GM21390 (cell line): Measurements from ENCODE around the gene MROH9.

Experiments
- ATAC-seq: cut with Tn5 transposase; IDR thresholded peaks from one replicate; pipeline ENCODE4 v1.9.1; 2021; ENCODE audit not compliant: unreplicated experiment

The MROH9 gene

DNA sequence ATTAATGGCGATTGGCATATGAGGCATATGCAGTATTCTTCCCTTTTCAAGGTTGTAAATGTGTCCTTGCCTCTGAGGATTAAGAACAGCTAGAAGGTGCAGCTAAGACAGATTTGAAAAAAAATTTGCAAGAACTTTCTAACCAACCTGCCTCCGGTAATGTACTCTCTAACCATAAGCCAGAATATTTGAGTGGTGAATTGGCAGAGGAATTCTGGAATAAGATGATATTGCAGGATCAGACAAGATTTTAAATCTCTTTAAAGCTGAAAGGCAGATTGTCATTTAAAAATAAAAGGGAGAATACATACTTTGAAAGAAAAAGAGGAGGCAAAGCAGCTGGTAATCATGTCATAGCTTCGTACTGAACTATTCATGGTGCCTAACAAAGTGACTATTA, 29.2 kb downstream of the MROH9 start:
- ATAC-seq: no peak

DNA sequence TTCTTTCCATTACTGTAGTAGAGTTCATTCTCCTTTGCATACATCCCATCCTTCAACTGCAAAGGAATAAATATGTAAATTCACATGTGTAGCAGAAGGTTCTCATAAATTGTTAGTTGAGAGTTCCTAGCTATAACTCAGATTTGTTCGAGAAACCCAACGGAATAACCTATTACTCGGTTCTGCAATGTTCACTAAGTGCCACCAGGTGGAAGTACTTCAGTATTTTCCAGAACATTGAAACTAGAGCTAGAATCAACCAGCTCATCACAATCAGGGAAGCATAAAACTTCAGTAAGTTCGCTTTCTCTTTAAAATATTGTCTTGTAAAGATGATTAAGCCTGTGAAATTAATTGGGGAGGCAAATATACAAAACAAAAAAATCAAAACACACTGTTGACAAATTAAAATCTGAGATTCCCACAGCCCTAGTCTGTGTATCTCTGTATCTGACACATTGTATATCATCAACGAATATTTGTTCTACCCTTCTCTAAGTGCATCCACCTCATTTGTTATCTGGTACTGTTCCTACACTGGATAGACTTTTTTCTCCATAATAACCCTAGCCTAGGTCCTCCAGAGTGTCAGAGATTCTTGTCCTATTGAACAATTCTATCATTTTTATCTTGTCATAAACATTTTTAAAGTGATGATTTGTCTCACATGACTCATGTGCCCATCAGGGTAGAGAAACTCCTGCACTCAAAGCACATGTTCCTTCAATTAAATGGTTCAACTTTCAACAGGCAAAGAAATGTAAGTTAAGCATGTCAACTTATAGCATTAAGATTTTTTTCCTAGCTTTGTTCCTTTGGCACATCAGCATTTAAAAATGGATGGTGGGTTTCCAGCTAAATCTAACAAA, 31.9 kb downstream of the MROH9 start:
- no peak for ATAC-seq

DNA sequence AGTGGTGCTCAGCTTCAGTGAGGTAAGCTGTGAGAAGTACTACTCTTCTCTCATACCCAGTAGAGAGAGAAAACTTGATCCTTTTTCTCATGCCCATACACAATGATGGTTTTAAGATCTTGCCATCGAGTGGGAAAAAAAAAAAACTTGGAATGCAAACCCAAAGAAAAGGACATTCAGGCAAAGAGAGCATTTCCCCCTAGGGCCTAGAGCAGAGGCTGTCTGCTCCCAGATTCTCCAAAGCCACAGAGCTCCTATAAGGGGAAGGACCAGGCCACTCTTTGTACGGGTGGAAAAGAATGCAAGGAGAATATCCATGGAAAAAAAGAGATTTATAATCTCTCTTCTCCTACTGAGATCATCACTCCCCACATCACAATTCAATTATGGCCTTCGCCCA, 34.9 kb downstream of the MROH9 start:
- ATAC-seq: no peak

DNA sequence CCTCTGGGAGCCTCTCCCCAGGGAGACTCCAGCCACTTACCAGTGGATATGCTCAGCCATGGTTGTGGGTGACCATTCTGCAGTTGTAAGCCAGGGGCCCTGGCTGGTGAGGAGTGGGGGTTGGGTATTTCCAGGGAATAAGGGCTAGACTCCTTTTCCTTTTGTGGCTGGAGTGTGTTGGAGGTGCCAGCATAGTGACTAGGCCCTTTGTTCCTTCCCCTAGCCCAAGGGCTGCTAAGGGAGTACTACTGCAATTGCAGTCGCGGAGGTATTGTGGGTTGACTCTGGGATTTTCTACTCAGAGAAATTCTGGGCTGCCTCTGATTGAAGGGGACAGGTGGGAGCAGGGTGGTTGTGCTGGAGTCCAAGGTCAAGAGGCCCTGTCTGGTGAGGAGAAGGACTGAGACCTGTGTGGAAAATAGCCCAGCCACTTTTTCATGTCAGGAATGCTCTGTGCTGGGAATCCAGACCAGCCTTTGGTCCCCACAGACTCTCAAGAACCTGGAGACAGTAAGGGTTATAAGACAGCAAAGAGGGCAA, 43.1 kb downstream of the MROH9 start:
- ATAC-seq: no peak

DNA sequence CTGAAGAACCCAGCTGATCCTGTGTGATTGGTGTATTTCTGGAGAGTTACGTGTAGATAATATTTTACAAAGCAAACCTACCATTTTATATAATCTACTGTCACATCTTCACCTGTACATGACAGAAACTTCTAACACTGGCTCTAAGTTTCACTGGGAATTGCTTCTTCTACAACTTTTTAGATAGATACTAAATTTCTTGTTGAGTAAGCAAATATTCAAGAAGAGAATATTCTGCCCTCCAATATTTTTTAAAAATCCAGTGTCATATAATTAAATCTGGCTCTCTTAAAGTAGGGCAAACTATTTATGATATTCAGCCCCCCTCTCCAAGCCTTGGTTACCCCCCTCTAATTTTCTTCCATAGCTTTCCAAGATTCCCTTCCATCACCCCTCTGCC, 50.1 kb downstream of the MROH9 start:
- no peak for ATAC-seq

DNA sequence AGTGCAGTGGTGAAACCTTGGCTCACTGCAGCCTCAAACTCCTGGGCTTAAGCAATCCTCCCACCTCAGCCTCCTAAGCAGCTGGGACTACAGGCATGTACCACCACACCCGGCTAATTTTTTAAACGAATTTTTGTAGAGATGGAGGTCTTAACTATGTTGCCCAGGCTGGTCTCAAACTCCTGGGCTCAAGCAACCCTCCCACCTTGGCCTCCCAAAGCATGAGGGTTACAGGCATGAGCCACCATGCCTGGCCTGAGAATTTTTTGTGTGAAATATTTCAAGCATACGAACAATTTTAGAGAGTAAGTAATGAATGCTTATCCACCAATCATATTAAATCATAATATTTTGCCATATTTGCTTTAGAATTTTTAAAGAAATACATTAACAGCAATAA, 51.6 kb downstream of the MROH9 start:
- no peak for ATAC-seq

DNA sequence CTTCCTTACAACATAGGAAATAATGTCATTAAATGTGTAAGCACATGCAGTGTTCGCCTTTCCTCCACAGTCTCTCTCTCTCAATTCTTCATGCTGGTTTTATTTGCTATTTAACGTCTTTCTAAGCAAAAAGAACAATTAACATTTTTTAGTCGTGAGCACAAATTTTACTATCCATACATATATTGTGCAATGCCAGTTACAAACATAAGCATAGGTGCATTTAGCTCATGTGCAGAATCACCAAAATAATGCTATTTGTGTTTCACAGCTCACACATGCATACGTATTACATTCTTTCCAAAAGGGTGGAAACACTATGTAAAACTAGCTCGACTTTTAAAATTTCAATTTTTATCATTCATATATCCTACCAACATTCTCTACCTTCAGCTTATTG, 52.1 kb downstream of the MROH9 start:
- ATAC-seq: no peak

DNA sequence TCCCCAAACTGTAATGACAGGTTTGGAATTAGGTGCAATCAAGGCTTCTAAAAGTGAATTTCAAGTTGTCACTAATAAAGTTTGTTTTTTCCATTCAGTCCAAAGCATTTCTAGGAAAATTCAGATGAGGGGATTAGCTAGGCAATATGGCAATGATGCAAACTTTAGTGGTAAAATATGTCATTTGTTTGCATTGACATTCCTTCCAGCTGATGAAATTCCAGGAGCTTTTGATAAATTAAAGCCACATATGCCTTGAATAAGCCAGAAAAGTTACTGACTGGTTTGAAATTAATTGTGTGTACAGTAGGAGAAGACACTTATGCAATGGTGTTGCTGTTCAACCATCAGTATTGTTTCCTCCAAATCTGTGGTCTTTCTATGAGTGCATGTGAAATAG, 57.8 kb downstream of the MROH9 start:
- no peak for ATAC-seq

DNA sequence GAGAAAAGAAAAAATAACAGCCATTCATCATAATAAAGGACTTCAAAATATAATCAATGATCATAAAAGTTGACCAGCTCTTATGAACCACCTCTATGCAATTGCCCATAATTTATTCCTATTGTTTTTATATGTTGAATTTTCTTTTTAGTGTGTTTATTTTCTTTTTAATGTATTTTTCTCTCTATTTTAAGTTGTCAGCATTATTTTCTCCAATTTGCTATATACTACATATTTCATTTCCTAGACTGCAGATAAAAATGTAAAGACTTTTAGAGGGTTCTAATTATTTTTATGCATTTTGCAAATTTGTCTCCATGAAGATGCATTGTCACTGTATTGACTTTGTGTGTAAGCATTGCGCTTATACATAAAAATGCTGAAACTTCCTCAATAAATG, 58.4 kb downstream of the MROH9 start:
- no peak for ATAC-seq

DNA sequence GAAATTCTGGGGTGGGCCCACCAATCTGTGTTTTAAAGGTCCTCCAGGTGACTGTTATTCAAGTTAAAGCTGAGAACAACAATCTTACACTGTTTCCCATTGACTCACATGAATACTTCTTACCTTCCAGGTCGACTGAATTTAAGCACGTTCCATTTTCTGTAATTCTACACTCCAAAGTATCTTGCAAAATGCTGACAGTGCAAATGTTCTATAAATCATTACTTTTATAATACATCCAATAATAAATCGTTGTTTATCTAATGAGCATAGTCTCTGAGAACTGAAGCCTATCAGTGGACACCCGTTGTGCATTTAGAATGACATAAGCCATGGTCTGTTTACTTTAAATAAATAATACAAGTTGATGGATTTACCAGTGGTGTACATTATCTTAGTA, 79.5 kb downstream of the MROH9 start:
- ATAC-seq: no peak

DNA sequence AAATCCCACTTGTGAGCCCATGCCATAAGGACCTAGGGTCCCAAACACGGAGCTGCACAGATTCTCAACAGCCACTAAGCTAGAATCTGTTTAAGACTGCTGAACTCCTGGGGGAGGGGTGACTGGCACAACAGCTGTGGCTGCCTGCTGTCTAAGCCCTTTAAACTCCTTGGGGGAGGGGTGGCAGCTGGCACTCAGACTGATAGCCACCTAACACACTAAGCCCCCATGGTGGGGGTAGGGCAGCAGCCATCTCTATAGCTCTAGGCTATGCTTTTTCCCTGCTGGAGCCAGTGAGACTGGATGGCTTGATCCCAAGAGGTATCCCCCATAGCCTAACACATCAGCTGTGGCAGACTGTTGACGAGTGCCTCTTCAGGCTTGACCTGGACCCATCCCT, 82.1 kb downstream of the MROH9 start:
- no peak for ATAC-seq

DNA sequence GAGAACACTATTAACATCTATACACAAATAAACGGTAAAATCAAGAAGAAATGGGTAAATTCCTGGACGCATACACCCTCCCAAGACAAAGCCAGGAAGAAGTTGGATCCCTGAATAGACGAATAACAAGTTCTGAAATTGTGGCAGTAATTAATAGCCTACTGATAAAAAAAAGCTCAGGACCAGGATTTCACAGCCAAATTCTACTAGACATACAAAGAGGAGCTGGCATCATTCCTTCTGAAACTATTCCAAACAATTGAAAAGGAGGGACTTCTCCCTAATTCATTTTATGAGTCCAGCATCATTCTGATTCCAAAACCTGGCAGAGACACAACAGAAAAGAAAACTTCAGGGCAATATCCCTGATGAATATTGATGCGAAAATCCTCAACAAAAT, 84.6 kb downstream of the MROH9 start:
- no peak for ATAC-seq

DNA sequence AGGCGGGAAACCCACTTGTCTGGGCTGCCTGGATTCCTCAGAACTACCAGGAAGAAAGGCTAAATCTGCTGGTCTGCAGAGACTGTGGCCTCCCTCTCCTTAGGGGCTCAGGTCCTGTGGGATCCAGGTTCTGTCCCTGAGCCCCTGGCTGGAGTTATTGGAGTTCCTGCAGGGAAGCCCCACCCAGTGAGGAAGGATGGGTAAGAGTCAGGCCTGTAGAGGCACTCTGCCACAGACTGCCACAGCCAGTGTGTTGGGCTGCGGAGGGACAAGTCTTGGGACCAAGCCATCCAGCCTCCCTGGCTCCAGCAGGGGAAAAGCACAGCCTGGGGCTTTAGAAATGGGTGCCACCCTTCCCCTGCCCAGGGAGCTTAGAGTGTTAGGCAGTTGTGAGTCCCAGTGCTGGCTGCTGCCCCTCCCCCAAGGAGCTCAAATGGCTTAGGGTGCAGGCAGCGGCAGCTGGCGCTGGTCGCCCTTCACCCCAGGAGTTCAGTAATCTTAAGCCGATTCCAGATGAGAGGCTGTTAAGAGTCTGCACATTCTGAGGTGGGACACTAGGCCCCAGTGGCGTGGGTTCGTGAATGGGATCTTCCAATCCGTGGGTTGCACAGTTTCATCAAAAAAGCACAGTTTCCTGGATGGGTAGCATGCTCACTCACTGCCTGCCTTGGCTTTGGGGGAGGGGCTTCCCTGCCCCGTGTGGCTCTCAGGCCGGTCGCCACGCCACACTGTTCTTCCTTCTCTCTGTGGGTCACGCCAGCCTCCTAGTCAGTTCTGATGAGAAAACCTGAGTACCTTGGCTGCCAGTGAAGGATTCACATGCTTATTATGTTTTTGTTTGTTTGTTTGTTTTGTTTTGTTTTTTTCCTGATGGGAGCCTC, 97.7 kb downstream of the MROH9 start:
- ATAC-seq: no peak

DNA sequence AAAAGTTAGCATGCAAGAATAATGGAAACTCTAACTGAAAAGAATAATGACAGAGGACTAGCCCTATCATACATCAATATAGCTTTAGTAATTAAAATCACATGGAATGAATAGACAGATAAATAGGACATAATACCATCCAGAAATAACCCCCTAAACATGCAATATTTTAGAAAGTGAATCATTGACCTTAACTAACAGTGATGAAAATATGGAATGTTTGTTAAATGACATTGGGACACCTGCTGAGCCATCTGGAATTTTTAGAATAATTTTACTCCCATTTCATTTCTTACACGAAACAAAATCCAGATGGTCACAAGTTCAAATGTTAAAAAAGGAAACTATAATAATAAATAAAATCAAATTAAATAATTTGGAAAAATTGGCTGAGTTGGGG, 102.3 kb downstream of the MROH9 start:
- no peak for ATAC-seq

DNA sequence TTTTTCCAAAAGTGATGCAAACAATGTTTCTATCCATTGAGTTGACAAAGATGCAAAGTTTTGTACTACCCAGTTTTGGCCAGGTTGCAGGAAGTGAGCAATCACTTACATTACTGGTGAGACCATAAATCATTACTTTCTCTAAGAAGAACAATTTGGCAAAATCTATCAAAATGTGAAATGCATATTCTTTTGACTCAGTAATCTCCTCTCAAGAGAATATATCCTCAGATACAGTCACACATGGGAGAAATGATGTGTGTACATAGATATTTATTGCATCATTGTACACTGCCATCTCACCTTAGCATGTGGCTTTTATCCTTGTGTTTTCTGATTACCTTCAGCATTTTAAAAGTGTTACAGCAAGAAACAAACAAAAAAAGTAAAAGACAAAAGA, 103.0 kb downstream of the MROH9 start:
- no peak for ATAC-seq

DNA sequence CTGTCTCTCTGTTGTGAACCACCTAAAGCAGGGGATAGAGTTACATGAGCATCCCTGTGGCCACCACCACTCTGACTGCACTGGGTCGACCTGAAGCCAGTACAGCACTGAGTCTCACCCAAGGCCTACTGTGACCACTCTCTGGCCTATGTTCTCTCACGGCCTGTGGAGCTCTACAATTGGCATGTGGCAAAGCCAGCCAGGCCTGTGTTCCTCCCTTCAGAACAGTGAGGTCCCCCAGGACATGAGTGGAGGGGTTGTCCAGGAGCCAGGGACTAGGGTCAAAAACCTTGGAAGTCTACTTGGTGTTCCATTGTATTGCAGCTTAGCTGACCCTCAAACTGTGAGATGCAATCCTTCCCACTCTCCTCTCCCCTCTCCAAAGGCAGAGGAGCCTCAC, 112.7 kb downstream of the MROH9 start:
- no peak for ATAC-seq

DNA sequence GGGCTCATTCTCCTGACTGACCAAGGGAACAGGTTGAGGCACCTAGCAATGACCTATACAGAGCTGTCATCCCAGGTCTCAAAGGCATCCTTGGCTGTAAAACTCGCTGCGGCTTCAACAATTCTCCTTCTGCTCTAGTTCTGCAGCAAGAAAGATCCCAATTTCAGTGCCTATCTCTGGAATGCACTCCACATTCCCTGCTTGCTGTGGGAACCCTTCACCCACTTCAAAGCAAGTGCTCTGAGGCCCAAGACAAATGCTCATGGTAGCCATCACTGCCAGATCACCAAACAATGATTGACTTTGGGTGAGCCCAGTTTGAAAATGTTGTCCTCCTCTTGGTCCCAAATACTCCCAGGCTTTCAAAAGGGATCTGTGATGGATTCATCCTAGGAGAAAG, 117.6 kb downstream of the MROH9 start:
- no peak for ATAC-seq

DNA sequence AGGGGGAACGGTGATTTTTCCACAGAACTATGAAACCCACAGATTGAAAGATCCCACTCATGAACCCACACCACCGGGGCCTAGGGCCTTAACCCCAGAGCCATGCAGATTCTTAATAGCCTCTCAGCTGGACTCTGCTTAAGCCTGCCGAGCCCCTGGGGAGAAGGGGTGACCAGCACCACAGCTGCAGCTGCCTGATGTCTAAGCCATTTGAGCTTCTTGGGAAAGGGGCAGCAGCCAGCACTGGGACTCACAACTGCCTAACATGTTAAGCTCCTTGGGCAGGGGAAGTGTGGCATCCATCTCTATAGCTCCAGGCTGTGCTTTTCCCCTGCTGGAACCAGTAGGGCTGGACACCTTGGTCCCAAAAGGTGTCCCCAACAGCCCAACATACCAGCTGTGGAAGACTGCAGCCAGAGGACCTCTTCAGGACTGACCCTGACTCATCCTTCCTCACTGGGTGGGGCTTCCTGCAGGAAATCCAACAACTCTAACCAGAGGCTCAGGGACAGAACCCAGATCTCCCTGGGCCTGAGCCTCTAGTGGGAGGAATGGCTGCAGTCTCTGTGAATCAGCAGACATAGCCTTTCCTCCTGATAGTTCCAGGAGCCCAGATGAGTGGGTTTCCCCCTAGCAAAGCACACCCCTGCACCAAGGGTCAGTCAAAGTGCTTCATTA, 120.8 kb downstream of the MROH9 start:
- no peak for ATAC-seq

DNA sequence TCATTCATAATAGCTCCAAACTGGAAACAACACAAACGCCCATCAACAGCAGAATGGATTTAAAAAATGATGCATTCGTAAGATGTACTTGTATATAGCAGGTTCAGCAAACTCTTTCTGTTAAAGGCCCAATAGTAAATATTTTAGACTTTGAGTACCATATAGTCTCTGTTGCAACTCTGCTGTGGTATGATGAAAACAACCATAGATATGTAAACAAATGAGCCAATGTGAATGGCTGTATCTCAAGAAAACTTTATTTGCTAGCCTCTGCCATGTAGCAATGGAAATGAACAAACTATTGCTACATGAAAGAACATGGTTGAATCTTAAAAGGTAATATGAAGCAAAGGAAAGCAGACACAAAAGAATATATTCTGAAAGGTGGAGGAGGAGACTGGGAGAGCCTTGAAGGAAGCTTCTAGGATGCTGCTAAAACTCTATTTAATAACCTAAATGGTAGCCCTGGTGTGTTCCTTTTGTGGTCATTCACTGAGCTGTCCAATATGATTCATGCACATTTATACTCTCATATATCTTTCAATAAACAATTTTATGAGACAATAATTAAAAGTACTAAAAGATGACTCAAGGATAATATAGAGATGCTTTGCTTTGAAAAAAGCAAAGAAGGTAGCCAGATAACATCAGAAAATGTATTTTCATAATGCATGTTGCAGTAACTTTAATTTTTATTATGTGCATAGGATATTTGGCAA, 126.2 kb downstream of the MROH9 start:
- ATAC-seq: no peak

DNA sequence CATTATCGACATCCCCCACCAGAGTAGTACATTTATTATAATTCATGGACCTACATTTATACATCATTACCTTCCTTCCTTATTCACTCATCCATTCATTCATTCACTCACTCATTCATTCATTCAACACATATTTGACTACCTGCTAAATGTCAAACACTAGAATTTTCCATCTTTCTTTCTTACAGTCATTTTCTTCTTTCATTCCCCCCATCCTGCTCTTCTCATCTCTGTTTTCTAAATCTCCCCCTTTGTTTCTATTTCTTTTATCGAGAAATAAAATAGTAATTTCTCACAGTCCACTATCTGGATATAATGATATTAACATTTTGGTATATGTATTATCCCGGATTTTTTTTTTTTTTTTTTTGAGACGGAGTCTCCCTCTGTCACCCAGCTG, 127.6 kb downstream of the MROH9 start:
- no peak for ATAC-seq

DNA sequence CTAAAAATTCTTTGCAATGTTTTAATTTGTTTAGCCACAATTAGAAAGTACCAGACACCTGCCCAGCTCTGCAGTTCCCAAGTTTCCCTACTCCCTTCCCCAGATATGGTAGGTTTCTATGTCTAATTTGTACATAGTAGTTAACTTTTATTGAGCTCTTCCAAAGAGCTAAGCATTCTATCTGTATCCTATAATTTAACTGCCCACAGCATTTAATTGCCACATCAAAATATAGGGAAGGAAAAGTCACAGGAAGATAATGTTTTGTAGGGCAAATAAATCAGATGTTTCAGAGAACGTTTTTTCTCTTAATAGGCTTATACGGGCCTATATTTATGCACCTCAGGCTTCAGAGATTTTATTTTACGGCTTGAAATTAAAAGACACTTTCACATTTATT, 139.7 kb downstream of the MROH9 start:
- ATAC-seq: no peak
